CD4-positive, alpha-beta T cell treated with Interleukin-1 beta for 1 hour (primary cell): Measurements from ENCODE around the gene INPP1.
"Not testable (repeated sequence)": the region's sequence is repeated elsewhere in the genome, so short reads cannot be mapped to it uniquely, and the experiment has no call there.

ENCODE experiments used
- DNase-seq, 2 donors: peaks; one replicate each; pipeline ENCODE4 v3.0.0-alpha.2; 2020 to 2022

The INPP1 gene

GRCh38 chr2:190334479-190335224, 8.7 kb upstream of the INPP1 start:
- no peak for DNase-seq

DNA sequence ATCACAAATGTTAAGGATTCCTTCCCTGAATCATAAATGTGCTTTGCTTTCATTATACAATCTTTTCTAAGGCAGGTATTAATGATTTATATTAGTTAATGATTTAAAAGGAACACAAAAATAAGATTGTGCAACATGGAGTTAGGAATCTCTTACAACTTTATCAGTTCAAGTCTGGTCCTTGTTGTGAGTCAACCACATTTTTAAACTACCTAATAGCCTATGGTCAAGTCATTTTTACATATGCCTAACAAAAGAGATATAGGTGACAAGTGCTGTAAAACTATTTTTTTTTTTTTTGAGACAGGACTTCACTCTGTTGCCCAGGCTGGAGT, 8.2 kb upstream of the INPP1 start:
- no peak for DNase-seq

DNA sequence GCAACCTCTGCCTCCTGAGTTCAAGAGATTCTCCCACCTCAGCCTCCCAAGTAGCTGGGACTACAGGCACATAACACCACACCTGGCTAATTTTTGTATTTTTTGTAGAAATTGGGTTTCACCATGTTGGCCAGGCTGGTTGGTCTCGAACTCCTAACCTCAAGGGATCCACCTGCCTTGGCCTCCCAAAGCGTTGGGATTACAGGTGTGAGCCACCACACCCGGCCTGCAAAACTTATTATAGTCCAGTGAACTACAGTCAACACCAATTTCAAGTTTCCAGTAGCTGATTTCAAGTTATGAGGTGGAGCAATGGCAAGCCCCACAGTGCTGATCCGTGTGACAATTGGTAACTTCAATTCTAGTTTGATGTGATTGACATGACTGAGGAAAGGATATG, 7.8 kb upstream of the INPP1 start:
- DNase-seq: not testable (repeated sequence)

GRCh38 chr2:190336420-190336819, 7.0 kb upstream of the INPP1 start:
- no peak for DNase-seq

DNA sequence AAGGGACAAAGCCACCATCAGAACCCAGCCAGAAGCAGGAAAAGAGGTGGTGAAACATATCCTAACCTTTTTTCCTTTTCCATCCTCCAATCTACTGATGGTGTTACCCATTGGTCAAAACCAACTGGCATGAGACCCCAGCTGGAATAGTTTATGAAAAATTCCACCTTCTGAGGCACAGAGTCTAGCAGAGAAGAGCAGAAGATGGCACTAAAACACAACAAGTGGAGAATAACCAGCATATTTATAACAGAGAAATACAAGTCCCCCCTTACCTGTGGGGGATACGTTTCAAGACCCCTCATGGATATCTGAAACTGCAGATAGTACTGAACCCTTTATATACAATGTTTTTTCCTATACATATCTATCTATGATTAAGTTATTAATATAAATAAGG, 4.9 kb upstream of the INPP1 start:
- no peak for DNase-seq

DNA sequence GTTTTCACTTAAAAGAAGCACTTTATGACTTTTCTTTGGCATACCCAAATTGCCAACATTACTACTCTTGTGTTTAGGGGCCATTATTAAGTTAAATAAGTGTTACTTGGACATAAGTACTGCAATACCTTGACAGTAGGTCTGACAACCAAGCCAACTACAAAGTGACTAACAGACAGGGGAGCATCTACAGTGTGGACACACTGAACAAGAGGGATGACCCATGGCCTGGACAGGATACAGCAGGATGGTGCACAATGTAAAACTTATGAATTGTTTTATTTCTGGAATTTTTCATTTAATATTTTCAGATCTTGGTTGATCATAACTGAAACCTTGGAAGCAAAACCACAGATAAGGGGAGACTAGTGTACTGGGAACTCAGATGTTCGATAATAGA, 4.0 kb upstream of the INPP1 start:
- DNase-seq: no peak

GRCh38 chr2:190340369-190340768, 3.0 kb upstream of the INPP1 start:
- DNase-seq: no peak

DNA sequence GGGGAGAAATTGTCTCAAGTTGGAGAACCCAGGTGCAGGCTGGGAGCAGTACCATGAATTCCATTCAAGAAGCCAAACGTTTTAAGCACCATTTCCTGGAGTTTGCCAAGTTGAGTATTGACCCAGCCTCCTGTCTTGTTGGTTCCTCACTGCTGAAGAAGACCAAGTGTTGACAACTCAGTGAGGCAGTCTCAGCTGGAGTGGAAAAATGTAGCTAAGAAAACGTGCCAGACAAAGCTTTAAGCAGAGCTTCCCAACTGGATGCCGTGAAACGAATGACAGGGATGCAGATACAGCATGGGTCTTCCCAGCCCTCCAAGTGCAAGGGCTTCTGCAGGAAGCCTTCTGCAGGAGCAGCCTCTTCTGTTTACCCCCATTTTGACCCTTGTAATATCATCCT, 778 bp upstream of the INPP1 start:
- no peak for DNase-seq

- DNase-seq: peak in 1 of 2 donors; percentile 40
Observed at GRCh38 chr2:190343089-190343535, 277 bp upstream of the INPP1 start.

GRCh38 chr2:190344276-190344827, 963 bp downstream of the INPP1 start:
- peak; percentile 2 to 36 for DNase-seq

DNA sequence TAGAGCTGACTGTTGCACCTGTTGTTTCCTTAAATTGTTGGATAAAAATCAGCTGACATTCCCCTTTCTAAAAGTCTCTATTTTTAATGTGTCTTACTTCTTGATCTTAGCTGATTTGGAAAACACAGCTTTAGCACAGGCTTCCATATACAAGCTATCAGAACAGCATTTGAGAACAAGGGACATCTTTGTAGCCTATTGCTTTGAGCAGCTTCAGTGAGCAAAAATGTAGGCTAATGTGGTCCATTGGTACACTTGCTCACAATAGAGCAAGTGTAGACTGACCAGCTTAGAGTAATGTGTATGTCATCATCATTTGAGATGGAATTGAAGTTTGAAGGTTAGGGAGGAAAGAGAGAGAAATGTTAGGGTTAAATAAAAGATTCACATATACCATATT, 7.0 kb downstream of the INPP1 start:
- no peak for DNase-seq

- no peak for DNase-seq
Observed at GRCh38 chr2:190351955-190352354, 8.6 kb downstream of the INPP1 start.

DNA sequence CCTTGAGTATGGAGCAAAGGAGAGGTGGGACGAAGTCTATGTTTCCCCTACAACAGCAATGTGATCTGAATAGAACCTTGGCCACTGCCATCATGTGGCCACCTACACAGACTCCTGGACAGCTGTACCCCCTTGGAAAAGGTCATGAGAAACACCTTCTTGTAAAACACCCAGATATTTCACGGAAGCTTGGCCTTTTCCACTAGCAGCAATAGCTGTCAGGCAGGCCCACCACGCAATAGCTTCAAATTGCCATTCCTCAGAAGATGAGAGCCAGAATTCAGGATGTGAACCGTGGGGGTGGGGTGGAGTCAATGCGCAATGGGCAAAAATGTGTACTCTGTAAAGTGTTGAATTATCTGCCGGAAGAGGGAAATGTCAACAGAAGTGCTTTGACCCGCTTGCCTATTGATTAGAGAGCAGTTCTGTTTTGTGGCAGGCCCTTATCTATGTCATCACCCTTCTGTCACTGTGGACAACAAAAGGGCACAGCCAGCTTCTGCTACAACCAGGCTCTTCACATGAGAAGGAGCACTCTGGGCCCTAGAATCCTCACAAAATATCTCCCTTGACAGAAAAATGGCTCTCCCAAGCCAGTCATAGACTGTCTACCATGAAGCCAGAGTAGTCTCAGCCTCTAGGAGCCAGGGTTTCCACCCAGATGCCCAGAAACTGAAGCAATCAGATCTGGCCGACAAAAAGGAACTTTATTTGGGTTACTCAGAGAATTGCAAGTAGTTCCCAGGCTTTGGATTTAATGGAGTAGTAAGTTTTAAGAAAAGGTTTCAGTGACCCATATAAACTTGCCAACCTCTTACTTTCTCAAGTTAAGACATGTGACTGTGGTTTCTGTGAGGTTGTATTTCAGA, 9.5 kb downstream of the INPP1 start:
- DNase-seq: no peak

DNA sequence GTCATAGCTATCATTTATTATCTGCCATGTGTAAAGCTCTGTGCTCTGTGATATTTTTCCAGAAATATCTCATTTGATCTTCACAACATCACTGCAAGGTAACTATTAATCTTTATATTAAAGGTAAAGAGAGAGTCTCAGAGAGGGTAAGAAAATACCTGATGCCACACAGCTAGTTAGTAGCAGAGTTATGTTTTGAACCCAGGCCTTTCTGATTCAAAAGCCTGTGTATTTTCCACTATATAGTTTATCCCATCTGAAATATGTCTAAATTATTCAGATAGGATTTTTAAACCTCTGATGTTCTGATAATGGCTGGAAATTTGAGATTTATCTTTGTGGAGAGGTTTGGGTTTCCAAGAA, 10.1 kb downstream of the INPP1 start:
- no peak for DNase-seq

GRCh38 chr2:190354003-190354690, 10.8 kb downstream of the INPP1 start:
- DNase-seq: no peak

DNA sequence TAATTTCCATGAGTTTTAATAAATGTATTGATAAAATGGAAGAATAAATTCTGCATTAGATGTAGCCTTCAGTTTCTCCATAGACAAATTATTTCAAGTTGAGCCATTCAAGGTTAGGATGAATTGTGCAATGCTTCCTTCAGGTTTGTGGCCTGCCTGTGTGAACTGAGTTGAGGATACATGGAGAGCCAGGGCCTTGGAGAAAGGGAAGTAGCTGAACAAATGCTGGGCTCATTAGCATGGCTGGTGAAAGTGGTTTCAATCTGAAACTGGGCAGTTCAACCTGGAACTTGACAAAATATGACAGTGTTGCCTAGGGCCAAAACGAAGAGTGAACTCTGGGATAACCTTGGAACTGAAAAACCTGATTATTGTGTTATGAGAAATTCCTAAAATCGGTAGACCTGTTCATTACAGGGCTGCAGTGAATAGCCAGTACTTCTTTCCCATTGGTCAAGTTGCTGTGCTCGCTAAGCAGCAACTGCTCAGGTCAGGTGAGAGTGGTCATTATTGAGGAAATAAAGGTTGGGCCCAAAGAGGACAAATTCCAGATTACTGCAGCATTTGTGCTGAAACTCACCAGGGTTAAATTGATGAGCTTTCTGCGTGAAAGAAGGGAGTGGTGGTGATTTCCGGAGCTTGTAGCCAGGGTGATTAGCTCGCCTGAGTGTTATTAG, 12.7 kb downstream of the INPP1 start:
- no peak for DNase-seq

DNA sequence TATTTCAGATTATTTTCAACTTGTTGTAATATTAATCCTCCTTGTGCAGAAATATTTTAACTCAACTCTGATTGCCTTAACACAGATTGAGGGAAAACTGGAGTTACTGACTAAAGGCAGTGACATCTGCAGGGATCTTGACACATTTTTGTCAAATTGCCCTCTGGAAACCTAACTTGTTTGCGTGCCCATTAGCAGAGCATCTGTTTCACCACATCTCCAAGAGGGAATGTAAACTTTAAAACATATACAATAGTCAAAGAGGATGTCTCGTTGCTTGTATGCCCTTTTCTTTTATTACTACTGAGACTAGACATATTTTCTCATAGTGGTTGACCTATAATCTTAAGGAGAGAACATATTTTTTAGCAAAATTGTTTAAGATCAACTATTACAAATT, 14.2 kb downstream of the INPP1 start:
- DNase-seq: no peak

DNA sequence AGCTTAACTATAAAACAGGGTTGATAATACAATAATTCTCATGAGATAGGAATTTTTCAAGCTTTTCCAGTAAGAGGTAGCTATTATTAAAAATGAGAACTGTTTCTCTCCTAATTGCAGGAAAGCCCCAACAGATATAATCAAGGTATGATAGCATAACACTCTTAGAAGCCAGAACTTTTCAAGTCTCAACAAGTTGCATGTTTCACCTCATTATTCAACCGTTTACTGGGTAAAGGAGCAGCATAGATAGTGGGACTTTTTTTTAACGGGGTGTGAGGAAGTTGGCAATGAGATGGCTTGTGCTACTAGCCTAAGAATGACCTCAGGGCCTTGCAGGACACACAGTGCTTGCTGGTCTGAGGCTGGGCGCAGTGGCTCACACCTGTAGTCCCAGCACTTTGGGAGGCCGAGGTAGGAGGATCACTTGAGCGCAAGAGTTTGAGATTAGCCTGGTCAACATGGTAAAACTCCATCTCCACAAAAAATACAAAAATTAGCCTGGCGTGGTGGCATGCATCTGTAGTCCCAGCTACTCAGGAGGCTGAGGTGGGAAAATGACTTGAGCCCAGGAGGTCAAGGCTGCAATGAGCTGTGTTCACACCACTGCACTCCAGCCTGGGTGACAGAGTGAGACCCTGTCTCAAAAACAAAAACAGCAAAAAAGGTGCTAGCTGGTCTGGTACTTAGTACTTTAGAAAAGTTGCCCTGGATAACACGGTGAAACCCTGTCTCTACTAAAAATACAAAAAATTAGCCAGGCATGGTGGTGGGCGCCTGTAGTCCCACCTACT, 15.5 kb downstream of the INPP1 start:
- DNase-seq: not testable (repeated sequence)

DNA sequence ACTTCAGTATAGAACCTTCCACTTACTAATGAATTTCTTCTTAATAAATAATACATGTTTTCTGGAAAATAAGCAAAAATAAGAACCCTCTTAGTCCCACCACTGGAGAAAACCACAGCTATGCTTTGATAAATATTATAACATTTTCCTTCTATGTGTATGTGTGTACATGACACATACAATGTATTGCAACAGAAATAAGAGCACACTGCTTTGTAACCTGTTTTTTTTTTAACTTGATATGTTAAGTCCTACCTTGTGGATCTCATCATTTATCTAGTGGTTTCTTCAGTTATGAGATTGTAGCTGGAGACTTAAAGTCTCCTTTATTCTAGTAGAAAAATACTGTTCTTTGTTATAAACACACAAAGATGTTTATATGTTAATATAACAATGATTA, 17.2 kb downstream of the INPP1 start:
- DNase-seq: no peak

GRCh38 chr2:190360965-190361364, 17.6 kb downstream of the INPP1 start:
- DNase-seq: no peak

- DNase-seq: no peak
Observed at GRCh38 chr2:190361572-190361971, 18.2 kb downstream of the INPP1 start.

GRCh38 chr2:190362894-190363293, 19.5 kb downstream of the INPP1 start:
- no peak for DNase-seq
